GM23248 (cell line): Measurements from ENCODE around the gene AP2B1. TPM values are rescaled to one million over a fixed set of nuclear protein-coding genes. Genes with fewer than 3 reads are reported as not detected.
A peak's percentile ranks its signal among the peaks of the same experiment; 100 is the strongest.

Experiments used
- DNase-seq: peaks from one replicate; pipeline ENCODE4 v3.0.0-alpha.2; 2015
- H2AFZ ChIP-seq: fragments of 200-600 bp; sonication (generic); 2 replicates; pipeline ENCODE4 v1.6.1; 2016; ENCODE audit warnings: antibody characterized with exemption
- H3F3A ChIP-seq: fragments of 200-600 bp; sonication (generic); 2 replicates; pipeline ENCODE4 v1.6.1; 2016; ENCODE audit warnings: mild to moderate bottlenecking, antibody characterized with exemption, mixed run types; ENCODE audit not compliant: insufficient read depth
- H3K27ac ChIP-seq: fragments of 200-600 bp; sonication (generic); 2 replicates; pipeline ENCODE4 v1.5.1; 2016; ENCODE audit warnings: mild to moderate bottlenecking
- H3K27me3 ChIP-seq: fragments of 200-600 bp; sonication (generic); replicated peaks from 2 replicates; pipeline ENCODE4 v1.6.1; 2016; ENCODE audit warnings: mild to moderate bottlenecking; ENCODE audit not compliant: insufficient read depth
- H3K36me3 ChIP-seq: fragments of 200-600 bp; sonication (generic); 2 replicates; pipeline ENCODE4 v1.6.1; 2016; ENCODE audit warnings: low read depth, mild to moderate bottlenecking
- H3K4me1 ChIP-seq: fragments of 200-600 bp; sonication (generic); 2 replicates; pipeline ENCODE4 v1.6.1; 2016; ENCODE audit warnings: mild to moderate bottlenecking; ENCODE audit not compliant: insufficient read depth
- H3K4me2 ChIP-seq: fragments of 200-600 bp; sonication (generic); one replicate; pipeline ENCODE4 v1.6.1; 2016; ENCODE audit warnings: mild to moderate bottlenecking; ENCODE audit not compliant: unreplicated experiment
- H3K4me3 ChIP-seq: fragments of 200-600 bp; sonication (generic); 2 replicates; pipeline ENCODE4 v1.5.1; 2016; ENCODE audit warnings: mild to moderate bottlenecking
- H3K79me2 ChIP-seq: fragments of 200-600 bp; sonication (generic); 2 replicates; pipeline ENCODE4 v1.6.1; 2016; ENCODE audit warnings: mild to moderate bottlenecking; ENCODE audit not compliant: insufficient read depth
- H3K9ac ChIP-seq: fragments of 200-600 bp; sonication (generic); 2 replicates; pipeline ENCODE4 v1.6.1; 2016; ENCODE audit warnings: mild to moderate bottlenecking
- H3K9me2 ChIP-seq: fragments of 200-600 bp; sonication (generic); 2 replicates; pipeline ENCODE4 v1.6.1; 2016; ENCODE audit warnings: mixed run types, mild to moderate bottlenecking, moderate library complexity; ENCODE audit not compliant: insufficient read depth
- H3K9me3 ChIP-seq: fragments of 200-600 bp; sonication (generic); one replicate; pipeline ENCODE4 v1.6.1; 2017; ENCODE audit warnings: low read depth
- H4K20me1 ChIP-seq: fragments of 200-600 bp; sonication (generic); 2 replicates; pipeline ENCODE4 v1.6.0; 2016; ENCODE audit not compliant: insufficient read depth
- EZH2 ChIP-seq: fragments of 200-600 bp; sonication (generic); IDR thresholded peaks from 2 replicates; pipeline ENCODE4 v1.6.1; 2018; ENCODE audit warnings: antibody characterized with exemption, mild to moderate bottlenecking; ENCODE audit not compliant: insufficient read depth, poor library complexity, severe bottlenecking
- EZH2phosphoT487 ChIP-seq: fragments of 200-600 bp; sonication (generic); IDR thresholded peaks from 2 replicates; pipeline ENCODE4 v1.6.1; 2018; ENCODE audit warnings: antibody characterized with exemption, moderate library complexity, mild to moderate bottlenecking, low read depth; ENCODE audit not compliant: insufficient read depth
- WGBS, 2 experiments: methylation state at CpG; one replicate each; pipeline ENCODE4 v1.1.6; 2015 to 2017; ENCODE audit warnings: low lambda C conversion rate in 2 of 2, low coverage in 1 of 2; ENCODE audit errors: missing lambda C conversion rate in 2 of 2; 5-methylcytosine and 5-hydroxymethylcytosine counted together
- in situ Hi-C: fragments of 300-500 bp; cut with MboI; formaldehyde crosslinking; loops from 2 replicates; pipeline ENCODE4 v1.15.0; 2020
- polyA plus RNA-seq: library from polyadenylated mRNA; unstranded; fragments of >200 nt; fragmentation: Nextera tagmentation; extraction: Ambion mirVana; gene quantifications from 2 replicates; pipeline ENCODE4 v1.2.1, GENCODE V29; 2016
- total RNA-seq: library from RNA; depleted of rRNA; stranded (reverse); fragments of >200 nt; shearing (Covaris generic); gene quantifications from 2 replicates; pipeline ENCODE4 v1.2.3, GENCODE V29; 2014

Gene AP2B1
- total and polyA plus RNA-seq, 2 experiments from 2014 or later = 72.4 to 85.9 TPM

GRCh38 chr17:35766489-35766877, 179.4 kb downstream of the AP2B1 start:
- Histone ChIP-seq H3K36me3 (no peaks in the 10 kb centered on the region), H3K9me2 (no peaks in the 10 kb centered on the region), H4K20me1 (no peaks in the 10 kb centered on the region), H2AFZ (no peak overlapping the region), H3K9ac (no peak overlapping the region), H3K27ac (no peak overlapping the region), H3K9me3 (no peaks in the 10 kb centered on the region), H3K4me2 (no peak overlapping the region), H3F3A (no peaks in the 10 kb centered on the region), H3K79me2 (no peaks in the 10 kb centered on the region), H3K4me3 (no peak overlapping the region), H3K4me1 (no peaks in the 10 kb centered on the region), H3K27me3 (peaks cover 7% of the 10 kb centered on the region; the same call in 1 of the 2 replicates)
- DNase-seq = no peak
- 78 to 81% methylated on average over 20 to 24 of the region's 24 CpGs for WGBS, 2 experiments
- TF ChIP-seq EZH2 = no peak
- TF ChIP-seq EZH2phosphoT487 = no peak
- in situ Hi-C loops = no loop called here

DNA sequence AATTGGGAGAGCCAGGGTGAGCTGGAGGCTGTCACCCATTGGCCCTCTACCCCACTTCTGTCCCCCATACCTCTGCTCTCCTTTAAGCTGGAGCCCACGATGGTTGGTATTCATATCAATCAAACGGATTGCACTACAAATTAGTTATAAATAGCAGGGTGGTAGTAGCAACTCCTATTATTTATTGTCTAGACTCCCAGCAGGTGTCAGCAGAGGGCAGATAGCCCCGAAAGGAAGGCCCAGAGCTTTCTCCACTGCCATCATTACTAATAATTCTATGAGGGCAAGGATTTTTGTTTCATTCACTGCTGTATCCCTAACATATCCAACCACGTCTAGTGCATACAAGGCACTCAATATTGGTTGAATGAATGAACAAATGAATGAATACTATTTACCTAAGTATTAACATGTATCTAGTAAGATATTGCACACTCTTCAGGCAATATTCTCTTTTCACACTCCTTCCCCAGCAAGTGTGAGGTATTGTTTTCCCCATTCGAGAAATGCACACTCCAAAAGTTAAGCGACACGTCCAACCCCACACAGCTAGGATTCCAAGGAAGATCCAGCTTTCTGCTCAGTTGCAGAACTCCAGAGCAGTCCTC, 179.9 kb downstream of the AP2B1 start:
- WGBS, 2 experiments = 23 to 25% methylated on average over 7 of the region's 7 CpGs
- H3K4me2 ChIP-seq = no peak overlapping the region

DNA sequence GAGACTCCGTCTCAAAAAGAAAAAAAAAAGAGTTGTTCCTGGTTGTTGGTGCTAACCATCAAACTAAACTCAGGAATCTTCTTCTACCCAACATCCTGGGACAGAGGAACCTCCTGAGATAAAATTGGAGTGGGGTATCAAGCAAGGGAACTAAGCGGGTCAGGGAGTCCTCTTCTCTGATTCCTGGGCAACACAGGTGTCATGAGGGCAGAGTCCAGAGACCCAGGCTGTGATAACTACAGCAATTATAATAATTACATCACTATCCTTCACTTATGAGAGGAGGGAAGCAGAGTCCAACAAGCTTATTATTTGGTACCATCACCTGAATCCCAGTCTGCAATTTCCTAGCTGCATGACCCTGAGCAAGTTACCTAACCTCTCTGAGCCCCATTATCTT, 181.7 kb downstream of the AP2B1 start:
- Histone ChIP-seq H3K36me3 (no peaks in the 10 kb centered on the region), H2AFZ (no peak overlapping the region), H3K9ac (no peak overlapping the region), H3K27me3 (peaks cover 21% of the 10 kb centered on the region), H3K4me3 (no peak overlapping the region), H3K4me2 (no peak overlapping the region), H3K4me1 (no peaks in the 10 kb centered on the region), H3F3A (no peaks in the 10 kb centered on the region), H3K27ac (no peak overlapping the region), H3K9me3 (no peaks in the 10 kb centered on the region), H3K79me2 (no peaks in the 10 kb centered on the region), H4K20me1 (no peaks in the 10 kb centered on the region), H3K9me2 (no peaks in the 10 kb centered on the region)
- no peak for TF ChIP-seq EZH2
- TF ChIP-seq EZH2phosphoT487 = no peak
- no peak for DNase-seq
- in situ Hi-C loops = no loop called here
- 60 to 75% methylated on average over 2 of the region's 2 CpGs for WGBS, 2 experiments

More for the DNA sequence above, 179.9 kb downstream of the AP2B1 start:
- Histone ChIP-seq H2AFZ (no peak overlapping the region), H3K9me3 (no peaks in the 10 kb centered on the region), H3K4me1 (no peaks in the 10 kb centered on the region), H3K79me2 (no peaks in the 10 kb centered on the region), H3K27me3 (peaks cover 10% of the 10 kb centered on the region), H4K20me1 (no peaks in the 10 kb centered on the region), H3K36me3 (no peaks in the 10 kb centered on the region), H3K9ac (no peak overlapping the region), H3K4me3 (no peak overlapping the region), H3K27ac (no peak overlapping the region), H3K9me2 (no peaks in the 10 kb centered on the region), H3F3A (no peaks in the 10 kb centered on the region)
- DNase-seq = peak; percentile 75
- TF ChIP-seq EZH2phosphoT487 = no peak
- TF ChIP-seq EZH2 = no peak
- in situ Hi-C loops = no loop called here

DNA sequence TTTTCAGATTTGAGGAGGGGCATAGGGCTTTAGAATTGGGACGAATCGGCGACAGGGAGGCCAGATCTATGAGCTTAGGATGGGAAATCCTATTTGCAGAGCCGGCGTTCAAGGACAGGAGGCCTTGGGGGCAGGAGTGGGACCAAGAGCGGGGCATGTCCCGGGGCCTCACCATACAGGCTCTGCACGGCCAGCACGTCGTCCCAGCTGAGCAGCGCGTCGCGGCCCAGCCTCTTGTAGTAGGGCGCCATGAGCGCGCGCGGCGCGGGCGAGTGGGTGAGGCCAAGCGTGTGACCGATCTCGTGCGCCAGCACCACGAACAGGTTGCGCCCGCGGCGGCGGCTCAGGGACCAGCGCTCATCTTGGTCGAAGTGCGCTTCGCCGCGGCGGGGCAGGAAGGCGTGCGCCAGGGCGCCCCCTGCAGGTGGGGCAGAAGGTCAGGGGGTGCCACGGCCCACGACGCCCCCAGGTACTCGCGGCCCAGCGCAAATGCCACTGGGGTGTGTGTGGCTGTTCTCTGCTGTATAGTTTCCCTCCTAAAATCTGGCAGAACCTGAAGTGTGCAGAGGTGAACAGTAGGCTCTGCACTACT, 182.9 kb downstream of the AP2B1 start:
- no peak for DNase-seq
- Histone ChIP-seq H3K9me2 (no peaks in the 10 kb centered on the region), H3K4me3 (no peak overlapping the region), H4K20me1 (no peaks in the 10 kb centered on the region), H3K79me2 (no peaks in the 10 kb centered on the region), H3K9me3 (no peaks in the 10 kb centered on the region), H3K9ac (no peak overlapping the region), H3K27me3 (peaks cover 21% of the 10 kb centered on the region), H3K4me2 (no peak overlapping the region), H3K4me1 (no peaks in the 10 kb centered on the region), H3F3A (no peaks in the 10 kb centered on the region), H3K36me3 (no peaks in the 10 kb centered on the region), H2AFZ (no peak overlapping the region), H3K27ac (no peak overlapping the region)
- in situ Hi-C loops = no loop called here
- TF ChIP-seq EZH2phosphoT487 (no peak), EZH2 (no peak)
- 88 to 90% methylated on average over 45 to 48 of the region's 48 CpGs for WGBS, 2 experiments
